ENCODE results near the gene ARHGAP18.

- TF ChIP-seq CTCF (IDR thresholded peaks at IDR 0.05) (no peak), POLR2A (IDR thresholded peaks at IDR 0.05) (no peak)
Observed at GRCh38 chr6:129646642-129647041, 63.3 kb downstream of the ARHGAP18 start.
